Loucy (cell line): ENCODE results near the gene DBNDD1.

ENCODE experiments used
- H2AFZ ChIP-seq: fragments of 200-600 bp; sonication (generic); 2 replicates; pipeline ENCODE4 v1.6.0; 2016; ENCODE audit warnings: antibody characterized with exemption, mild to moderate bottlenecking, low read length, moderate library complexity
- H3F3A ChIP-seq: fragments of 200-600 bp; 2 replicates; pipeline ENCODE4 v1.6.0; 2016; ENCODE audit warnings: antibody characterized with exemption, low read depth, mild to moderate bottlenecking
- H3K27me3 ChIP-seq: fragments of 200-600 bp; sonication (generic); 2 replicates; pipeline ENCODE4 v1.6.1; 2014; ENCODE audit warnings: low read length, mild to moderate bottlenecking; ENCODE audit not compliant: insufficient read depth, poor library complexity, severe bottlenecking
- H3K36me3 ChIP-seq: fragments of 200-600 bp; sonication (generic); 2 replicates; pipeline ENCODE4 v1.6.1; 2016; ENCODE audit warnings: low read length; ENCODE audit not compliant: insufficient read depth
- H3K4me1 ChIP-seq: fragments of 200-600 bp; sonication (generic); 2 replicates; pipeline ENCODE4 v1.5.1; 2014; ENCODE audit warnings: low read length, mild to moderate bottlenecking; ENCODE audit not compliant: insufficient read depth, poor library complexity, severe bottlenecking
- H3K4me2 ChIP-seq: fragments of 200-600 bp; sonication (generic); 2 replicates; pipeline ENCODE4 v1.6.0; 2014; ENCODE audit warnings: antibody characterized with exemption, low read length, low read depth, mild to moderate bottlenecking; ENCODE audit not compliant: poor library complexity, severe bottlenecking
- H3K4me3 ChIP-seq: fragments of 200-600 bp; sonication (generic); 2 replicates; pipeline ENCODE4 v1.5.1; 2014; ENCODE audit warnings: low read length, mild to moderate bottlenecking, mixed read lengths; ENCODE audit not compliant: poor library complexity, severe bottlenecking
- H3K79me2 ChIP-seq: fragments of 200-600 bp; sonication (generic); 2 replicates; pipeline ENCODE4 v1.6.1; 2014; ENCODE audit warnings: low read length; ENCODE audit not compliant: insufficient read depth
- H3K9ac ChIP-seq: fragments of 200-600 bp; sonication (generic); 2 replicates; pipeline ENCODE4 v1.6.0; 2014; ENCODE audit warnings: mild to moderate bottlenecking, low read depth, low read length, moderate library complexity; ENCODE audit not compliant: poor library complexity, severe bottlenecking
- H3K9me2 ChIP-seq: fragments of 200-600 bp; sonication (generic); replicated peaks from 2 replicates; pipeline ENCODE4 v1.6.1; 2016; ENCODE audit warnings: low read depth, low read length, mixed read lengths
- H3K9me3 ChIP-seq: fragments of 200-600 bp; sonication (generic); 2 replicates; pipeline ENCODE4 v1.6.1; 2014; ENCODE audit warnings: mild to moderate bottlenecking, antibody characterized with exemption, low read length, low read depth; ENCODE audit not compliant: insufficient read depth
- H4K20me1 ChIP-seq: fragments of 200-600 bp; sonication (generic); 2 replicates; pipeline ENCODE4 v1.6.0; 2014; ENCODE audit warnings: antibody characterized with exemption, low read length, mild to moderate bottlenecking; ENCODE audit not compliant: insufficient read depth, poor library complexity, severe bottlenecking
- EZH2phosphoT487 ChIP-seq: fragments of 200-600 bp; IDR thresholded peaks from 2 replicates; pipeline ENCODE4 v1.6.1; 2018; ENCODE audit warnings: antibody characterized with exemption, mild to moderate bottlenecking, moderate library complexity, borderline replicate concordance
- TF ChIP-seq, protein P1 (sequence below): fragments of 200-600 bp; sonication (generic); conservative IDR thresholded peaks from 2 replicates; pipeline ENCODE4 v1.5.1; 2014; ENCODE audit warnings: mild to moderate bottlenecking, antibody characterized with exemption, low read length

The DBNDD1 gene

DNA sequence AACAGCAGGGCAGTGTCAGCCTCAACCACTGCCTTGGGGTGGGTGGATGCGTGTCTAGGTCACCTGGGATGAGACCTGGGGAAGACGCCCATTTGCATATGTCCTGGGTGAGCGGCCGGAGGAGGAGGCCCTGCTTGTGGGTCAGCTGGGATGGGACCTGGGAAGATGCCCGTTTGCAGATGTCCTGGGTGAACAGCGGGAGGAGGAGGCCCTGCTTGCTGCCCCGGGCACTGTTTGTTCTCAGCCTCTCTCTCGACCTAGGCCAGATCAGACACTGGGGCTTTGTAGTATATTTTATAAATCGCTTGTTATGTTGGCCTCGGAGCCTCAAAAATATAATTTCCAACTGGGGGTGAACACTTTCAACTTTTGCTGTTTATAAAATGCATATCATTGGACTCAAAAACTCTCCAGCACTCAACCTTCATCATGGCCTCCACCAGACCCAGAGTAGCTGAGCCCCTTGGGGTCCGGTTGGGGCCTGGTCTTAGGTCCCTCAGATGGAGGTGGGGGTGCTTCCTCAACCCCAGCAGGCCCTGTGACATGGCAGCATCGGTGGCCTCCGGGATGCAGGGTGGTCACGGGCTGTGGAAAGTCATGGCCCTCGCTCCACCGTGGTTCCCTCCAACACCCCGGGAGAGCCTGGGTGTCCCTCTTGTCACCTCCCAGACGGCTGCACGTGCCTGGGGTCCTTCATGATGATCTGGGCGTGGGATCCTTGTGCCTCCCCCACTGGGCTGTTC is 17.3 kb downstream of the DBNDD1 start:
- H3K9me3 ChIP-seq: no peaks in the 10 kb centered on the region
- no peaks in the 10 kb centered on the region for H3K4me1 ChIP-seq
- H4K20me1 ChIP-seq: no peaks in the 10 kb centered on the region
- H2AFZ ChIP-seq: no peak overlapping the region
- H3K9me2 ChIP-seq: no peaks in the 10 kb centered on the region
- no peaks in the 10 kb centered on the region for H3K27me3 ChIP-seq
- no peak overlapping the region for H3K9ac ChIP-seq
- no peak for TF ChIP-seq EZH2phosphoT487
- TF ChIP-seq, protein P1, sequence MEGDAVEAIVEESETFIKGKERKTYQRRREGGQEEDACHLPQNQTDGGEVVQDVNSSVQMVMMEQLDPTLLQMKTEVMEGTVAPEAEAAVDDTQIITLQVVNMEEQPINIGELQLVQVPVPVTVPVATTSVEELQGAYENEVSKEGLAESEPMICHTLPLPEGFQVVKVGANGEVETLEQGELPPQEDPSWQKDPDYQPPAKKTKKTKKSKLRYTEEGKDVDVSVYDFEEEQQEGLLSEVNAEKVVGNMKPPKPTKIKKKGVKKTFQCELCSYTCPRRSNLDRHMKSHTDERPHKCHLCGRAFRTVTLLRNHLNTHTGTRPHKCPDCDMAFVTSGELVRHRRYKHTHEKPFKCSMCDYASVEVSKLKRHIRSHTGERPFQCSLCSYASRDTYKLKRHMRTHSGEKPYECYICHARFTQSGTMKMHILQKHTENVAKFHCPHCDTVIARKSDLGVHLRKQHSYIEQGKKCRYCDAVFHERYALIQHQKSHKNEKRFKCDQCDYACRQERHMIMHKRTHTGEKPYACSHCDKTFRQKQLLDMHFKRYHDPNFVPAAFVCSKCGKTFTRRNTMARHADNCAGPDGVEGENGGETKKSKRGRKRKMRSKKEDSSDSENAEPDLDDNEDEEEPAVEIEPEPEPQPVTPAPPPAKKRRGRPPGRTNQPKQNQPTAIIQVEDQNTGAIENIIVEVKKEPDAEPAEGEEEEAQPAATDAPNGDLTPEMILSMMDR: no peak
- H3K79me2 ChIP-seq: no peaks in the 10 kb centered on the region
- H3K4me2 ChIP-seq: no peak overlapping the region
- no peaks in the 10 kb centered on the region for H3K36me3 ChIP-seq
- H3F3A ChIP-seq: no peaks in the 10 kb centered on the region
- no peak overlapping the region for H3K4me3 ChIP-seq

GRCh38 chr16:90000733-90001427 is 18.4 kb downstream of the DBNDD1 start:
- Histone ChIP-seq H3K9me3 (no peaks in the 10 kb centered on the region), H3K4me1 (no peaks in the 10 kb centered on the region), H3K9me2 (no peaks in the 10 kb centered on the region), H3K4me2 (no peak overlapping the region), H3F3A (peaks cover under 1% of the 10 kb centered on the region), H3K9ac (no peak overlapping the region), H3K36me3 (no peaks in the 10 kb centered on the region), H3K27me3 (no peaks in the 10 kb centered on the region), H3K4me3 (no peak overlapping the region), H3K79me2 (no peaks in the 10 kb centered on the region), H2AFZ (no peak overlapping the region), H4K20me1 (no peaks in the 10 kb centered on the region)
- TF ChIP-seq, protein P1: no peak

DNA sequence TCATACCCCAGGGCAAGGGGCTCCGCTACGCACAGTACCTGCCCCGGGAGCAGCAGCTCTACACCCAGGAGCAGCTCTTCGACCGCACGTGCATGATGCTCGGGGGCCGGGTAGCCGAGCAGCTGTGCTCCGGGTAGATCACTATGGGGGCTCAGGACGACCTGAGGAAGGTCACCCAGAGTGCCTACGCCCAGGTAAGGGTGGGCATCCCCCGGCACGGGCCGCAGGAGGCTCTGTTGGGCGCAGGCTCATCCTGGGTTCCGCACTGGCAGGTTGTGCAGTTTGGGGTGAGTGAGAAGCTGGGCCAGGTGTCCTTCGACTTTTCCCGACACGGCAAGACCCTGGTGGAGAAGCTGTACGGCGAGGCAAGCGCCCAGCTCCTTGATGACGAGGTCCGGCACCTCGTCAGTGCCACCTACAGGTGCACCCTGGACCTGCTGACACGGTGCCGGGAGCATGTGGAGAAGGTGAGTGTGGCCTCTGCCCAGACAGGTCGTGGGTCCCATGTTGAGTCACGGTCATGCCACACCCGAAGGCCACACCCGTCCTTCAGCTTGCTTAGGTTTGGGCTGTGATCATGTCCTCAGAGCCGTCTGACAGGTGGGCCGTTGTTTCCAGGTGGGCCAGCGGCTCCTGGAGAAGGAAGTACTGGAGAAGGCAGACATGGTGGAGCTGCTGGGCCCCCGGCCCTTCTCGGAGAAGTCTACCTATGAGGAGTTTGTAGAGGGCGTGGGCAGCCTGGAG is 19.3 kb downstream of the DBNDD1 start:
- peaks cover 3% of the 10 kb centered on the region for H3F3A ChIP-seq
- no peak overlapping the region for H3K9ac ChIP-seq
- no peak overlapping the region for H3K4me3 ChIP-seq
- no peaks in the 10 kb centered on the region for H3K27me3 ChIP-seq
- no peak overlapping the region for H2AFZ ChIP-seq
- H3K9me3 ChIP-seq: no peaks in the 10 kb centered on the region
- no peaks in the 10 kb centered on the region for H3K4me1 ChIP-seq
- no peaks in the 10 kb centered on the region for H4K20me1 ChIP-seq
- no peaks in the 10 kb centered on the region for H3K79me2 ChIP-seq
- no peak overlapping the region for H3K4me2 ChIP-seq
- H3K9me2 ChIP-seq: no peaks in the 10 kb centered on the region
- TF ChIP-seq, protein P1: no peak
- no peak for TF ChIP-seq EZH2phosphoT487
- no peaks in the 10 kb centered on the region for H3K36me3 ChIP-seq
